Stimulated activated CD8-positive, alpha-beta memory T cell treated with anti-CD3 and anti-CD28 coated beads, Interleukin-15, amount 100 ng/mL, for 48 hours (primary cell): ENCODE results near the gene PPP1R1A.
A peak's percentile ranks its signal among the peaks of the same experiment; 100 is the strongest.

Experiments used
- DNase-seq, 2 donors: peaks; one replicate each; pipeline ENCODE4 v3.0.0-alpha.2; 2020; ENCODE audit warnings: low read depth in 2 of 2

Gene PPP1R1A

DNA sequence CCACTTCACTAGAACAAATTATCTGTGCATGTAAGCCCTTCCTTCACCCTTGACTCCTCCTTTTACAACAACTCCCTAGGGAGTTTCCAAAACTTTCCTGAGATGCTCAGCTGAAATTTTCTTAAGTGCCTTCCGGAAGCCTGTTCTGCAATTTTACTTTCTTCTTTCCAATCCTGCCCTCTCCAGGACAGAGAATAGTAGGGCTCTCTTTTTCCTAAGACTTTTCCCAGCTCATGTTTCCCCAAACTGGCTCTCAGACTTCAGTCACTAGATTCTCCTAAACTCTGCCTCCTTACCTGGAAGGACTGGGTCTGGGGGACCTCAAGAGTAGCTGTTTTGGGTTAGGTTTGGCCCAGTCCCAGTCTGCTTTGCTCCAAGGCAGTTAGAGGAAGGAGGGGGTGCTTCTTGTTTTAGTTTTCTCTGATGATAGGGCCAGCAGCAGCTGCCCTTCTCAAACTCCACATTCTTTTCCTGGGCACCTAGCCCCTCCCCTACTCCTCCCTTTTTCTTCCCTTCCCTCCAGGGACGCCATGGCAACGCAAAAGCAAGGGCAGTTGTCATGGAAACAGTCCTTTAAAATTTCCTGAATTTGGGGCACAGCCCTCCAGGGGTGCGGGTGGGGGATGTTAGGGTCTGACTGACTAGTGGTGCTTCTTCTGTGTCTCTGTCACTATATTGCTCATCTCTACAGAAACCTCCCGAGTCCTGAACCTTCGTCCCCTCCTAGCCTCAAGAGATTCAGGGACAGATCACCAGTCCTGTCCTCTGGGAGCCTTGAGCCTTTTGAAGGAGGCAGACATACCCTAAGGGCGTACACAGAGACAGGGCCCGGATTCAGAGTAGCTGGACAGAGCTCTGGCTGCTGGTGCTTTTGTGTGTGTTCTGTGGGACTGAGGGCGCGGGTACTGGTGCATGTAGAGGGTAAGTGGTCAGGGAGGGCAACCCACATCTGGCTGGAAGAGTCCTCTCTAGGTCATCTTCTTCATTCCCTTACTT is 17.0 kb downstream of the PPP1R1A start:
- no peak for DNase-seq

DNA sequence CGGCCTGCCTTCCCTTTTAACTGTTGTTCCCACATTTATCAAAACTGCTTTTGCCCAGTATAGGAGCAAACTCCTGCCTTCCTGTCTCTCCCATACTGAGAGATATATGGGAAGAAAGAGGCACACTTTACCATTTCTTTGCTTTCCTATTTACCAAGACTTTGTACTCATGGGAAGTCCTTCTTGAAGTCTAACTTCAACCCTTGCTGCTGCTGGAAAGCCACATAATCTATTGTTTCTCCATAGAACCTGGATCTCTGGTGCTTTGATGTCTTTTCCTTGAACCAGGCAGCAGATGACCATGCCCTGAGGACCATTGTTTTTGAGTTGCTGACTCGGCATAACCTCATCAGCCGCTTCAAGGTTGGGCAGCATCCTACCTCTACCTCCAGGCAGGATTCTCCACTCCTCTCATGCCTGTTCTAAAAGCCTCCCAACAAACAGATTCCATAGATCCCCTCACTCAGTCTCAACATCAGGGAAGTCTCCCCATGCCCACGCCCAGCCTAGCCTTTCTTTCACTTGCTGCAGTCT is 18.4 kb downstream of the PPP1R1A start:
- DNase-seq = no peak

DNA sequence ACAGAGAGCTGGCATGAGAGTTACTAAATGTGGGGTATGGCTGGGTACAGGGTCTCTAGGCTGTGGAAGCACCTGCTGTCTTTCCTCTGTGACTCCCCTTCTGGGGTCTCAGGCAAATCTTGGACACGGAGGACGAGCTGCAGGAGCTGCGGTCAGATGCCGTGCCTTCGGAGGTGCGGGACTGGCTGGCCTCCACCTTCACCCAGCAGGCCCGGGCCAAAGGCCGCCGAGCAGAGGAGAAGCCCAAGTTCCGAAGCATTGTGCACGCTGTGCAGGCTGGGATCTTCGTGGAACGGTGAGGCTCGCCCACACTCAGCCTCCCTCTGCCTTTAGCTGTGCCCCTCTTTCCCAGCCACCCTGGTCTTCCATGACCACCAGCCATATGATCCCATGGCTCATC is 19.4 kb downstream of the PPP1R1A start:
- DNase-seq = no peak

DNA sequence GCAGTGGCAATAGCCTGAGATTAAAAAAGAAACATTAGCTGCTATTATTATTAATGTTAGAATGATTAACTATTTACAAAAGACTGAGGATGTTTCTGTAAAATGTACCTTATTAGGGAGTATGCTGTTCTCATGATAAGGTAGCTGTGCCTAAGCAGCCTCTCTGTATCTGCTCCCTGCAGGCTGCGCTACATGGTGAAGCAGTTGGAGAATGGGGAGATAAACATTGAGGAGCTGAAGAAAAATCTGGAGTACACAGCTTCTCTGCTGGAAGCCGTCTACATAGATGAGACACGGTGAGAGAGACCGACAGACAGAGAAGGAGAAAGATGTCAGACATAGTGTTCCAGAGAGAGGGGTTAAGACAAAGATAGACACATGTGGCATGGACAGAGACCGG is 21.7 kb downstream of the PPP1R1A start:
- DNase-seq = no peak

DNA sequence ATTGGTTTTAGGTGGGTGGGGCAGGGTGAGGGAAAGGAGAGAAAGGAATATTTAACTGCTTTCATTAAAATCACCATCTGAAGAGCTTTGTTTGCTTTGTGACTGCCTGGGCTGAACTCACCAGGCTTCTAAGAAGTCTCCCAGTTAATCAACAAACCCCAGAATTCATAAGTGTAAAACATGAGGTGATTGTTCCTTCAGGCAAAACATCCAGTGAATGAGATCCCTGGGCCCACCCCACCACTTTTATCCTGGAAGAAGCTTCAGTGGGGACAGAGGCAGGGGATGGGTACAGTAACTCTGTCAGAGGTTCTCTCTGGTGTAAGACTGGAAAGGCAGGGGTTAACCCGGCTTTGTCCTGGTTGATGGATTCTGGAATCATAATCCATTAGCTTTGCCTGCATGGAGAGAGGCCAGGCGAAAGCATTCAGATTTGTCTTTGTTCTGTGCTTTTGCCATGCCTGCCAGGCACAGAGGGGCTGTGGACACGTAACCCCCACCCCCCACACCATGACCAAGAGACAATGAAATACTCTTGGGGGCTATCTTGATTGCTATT is 22.4 kb downstream of the PPP1R1A start:
- DNase-seq = no peak

DNA sequence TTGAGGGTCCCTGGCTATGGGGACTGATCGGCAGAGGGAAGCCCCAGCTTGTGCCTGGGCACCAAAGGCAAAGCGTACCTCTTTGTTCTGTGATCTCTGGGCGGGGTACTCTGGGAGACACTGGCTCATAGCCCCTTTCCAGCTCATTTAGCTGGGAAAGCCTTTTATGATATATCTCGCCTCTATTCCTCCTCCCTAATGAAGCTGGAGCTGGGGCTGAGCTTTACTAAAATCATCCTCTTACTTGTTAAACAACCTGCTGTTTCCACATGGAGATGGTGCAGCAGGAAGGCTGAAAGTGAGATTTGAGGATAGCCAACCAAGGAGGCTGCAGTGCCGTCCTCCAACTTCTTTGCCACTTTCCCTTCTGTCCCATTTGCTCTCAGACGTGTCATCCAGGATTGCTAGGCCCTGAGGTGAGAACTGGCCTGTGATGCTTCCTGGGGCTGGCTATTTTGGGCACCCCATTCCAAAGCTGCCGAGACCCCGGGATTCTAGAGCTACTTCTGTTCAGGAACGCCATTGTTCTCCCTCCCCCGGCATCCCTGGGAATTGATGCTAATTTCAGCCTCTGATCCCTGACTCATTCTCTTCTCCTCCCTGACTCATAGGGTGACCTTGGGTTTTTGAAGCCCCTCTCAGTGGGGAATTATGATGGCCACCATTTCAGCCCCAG is 23.0 kb downstream of the PPP1R1A start:
- DNase-seq = no peak

DNA sequence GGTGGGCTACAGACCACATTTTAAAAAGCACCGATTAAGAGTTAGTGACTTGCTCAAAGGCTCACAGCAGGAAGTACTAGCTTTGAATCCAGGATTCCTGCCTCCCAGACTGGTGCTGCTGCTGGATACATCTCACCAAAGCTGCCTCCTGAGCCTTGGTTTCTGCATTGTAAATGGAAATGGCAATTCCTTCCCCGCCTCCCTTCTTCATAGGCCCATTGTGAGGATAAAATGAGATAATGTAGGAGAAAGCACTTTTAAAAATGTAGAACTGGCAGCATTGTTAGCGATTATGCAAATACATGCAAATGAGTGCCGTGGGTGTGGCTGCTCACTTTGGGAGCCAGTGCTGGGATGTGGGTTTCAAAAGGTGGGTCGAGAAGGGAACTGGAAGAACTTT is 23.7 kb downstream of the PPP1R1A start:
- no peak for DNase-seq

DNA sequence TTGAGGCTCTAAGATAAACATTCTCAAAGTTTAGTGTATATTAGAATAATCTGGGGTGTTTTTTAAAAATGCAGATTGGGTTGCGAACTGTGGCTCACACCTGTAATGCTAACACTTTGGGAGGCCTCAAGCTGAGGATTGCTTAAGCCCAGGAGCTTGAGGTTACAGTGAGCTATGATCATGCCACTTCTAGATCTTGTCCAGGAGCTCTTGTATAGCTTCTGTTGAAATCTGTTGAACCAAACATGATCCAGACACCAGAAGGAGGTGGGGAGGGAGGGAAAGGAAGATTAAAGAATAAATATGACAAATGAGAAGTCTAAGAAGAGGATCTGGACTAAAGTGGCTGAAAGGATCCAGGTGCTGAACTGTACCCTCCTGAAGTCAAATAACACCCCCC is 24.7 kb downstream of the PPP1R1A start:
- no peak for DNase-seq

DNA sequence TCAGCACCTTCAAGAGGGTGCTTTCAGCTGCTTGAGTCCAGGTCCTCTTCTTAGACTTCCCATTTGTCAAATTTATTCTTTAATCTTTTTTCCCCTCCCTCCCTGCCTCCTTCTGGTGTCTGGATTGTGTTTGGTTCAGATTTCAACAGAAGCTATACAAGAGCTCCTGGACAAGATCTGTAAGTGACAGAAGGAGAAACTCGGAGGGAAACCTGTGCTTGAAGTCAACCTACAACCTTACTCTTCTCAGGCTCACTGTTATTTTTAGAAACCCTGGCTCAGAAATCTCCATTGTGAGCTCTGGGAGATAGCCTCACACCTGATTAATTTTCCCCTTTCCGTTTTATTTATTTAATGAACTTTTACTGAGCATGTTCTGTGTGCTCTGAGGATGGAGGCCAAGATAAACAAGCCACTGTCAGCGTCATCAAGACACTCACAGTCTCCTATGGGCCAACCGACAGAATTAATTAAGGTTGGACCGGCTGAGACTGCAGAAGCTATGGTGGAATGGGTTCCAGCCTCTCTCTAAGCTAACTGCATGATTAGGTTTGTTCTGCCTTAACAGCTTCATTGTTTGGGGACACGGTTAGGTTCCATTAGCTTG is 25.6 kb downstream of the PPP1R1A start:
- DNase-seq = no peak

DNA sequence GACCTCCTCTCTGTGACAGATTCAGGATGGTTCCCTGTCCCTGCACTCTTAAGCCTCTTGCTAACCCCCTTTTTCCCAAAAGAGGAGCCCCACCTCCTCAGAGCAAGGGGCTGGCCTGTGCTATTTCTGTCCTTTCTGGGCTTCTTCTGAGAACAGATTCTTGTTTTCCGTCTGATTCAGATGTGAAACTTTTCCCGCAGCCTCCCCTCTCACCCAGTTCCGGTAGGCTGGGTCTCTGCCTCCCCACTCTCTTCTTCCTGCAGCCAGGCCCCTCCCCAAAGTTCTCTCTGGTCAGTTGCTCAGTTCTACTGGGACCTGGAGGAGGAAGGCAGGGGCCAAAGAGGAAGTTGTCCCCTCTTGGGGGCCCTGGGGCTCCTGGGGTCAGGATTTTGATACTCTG is 27.3 kb downstream of the PPP1R1A start:
- peak in 1 of 2 donors; percentile 22 for DNase-seq

DNA sequence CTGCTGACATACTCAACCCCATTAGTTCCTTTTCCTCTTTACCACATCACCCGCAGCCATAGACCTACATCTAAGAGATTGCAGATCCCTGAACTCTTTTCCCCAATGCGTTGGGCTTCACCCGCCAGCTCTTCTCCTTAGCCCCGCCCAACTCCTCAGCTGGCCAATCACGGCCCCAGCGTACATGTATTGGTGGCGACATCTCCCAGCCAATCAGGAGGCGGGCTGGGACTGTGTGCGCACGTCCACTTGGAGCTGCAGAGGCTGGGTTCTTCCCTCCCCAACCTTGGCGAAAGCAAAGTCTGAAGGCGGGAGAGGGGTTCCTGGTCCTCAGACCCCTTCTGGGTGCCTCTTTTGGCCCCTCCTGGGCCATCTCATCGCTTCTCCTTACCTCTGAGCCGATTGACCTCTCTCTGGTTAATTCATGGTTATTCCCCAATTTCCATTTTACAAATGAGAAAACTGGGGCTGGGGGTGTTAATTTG is 28.0 kb downstream of the PPP1R1A start:
- DNase-seq = peak; percentile 78

DNA sequence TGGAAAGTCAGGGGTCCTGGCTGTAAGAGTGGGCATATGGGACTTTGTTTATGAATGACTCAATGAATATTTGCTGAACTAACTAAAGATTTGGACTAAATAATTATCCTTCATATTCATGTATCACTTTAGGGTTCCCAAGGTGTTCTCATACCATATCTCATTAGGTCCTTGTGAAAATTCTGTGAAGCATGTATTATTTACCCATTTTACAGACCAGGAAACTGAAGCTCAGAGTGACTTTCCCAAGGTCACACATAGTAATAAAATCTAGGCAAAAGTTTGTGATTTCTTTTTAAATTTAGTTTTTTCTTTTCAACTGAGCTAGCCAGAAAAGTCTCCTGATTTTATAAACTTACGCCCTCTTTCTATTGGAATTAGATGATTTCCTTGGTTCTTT is 29.7 kb downstream of the PPP1R1A start:
- DNase-seq = no peak

DNA sequence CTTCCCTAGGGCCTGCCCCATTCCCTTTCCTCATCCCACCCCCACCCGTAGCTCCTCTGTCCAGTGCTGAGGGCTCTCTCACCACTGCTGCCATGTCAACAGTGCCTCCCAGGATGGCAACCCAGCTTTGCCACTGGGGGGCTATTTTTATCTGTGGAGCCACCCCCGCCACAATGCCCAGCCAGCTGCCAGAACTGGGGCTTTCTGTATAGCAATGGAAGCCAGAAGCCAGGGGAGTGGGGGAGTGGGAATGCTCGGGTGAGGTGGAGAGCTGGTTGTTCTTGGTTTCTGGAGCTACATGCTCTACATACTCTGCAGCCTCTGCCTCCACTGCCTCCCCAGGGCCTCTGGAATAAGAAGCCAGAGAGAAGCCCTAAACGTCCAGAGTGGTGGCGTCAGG is 30.1 kb downstream of the PPP1R1A start:
- no peak for DNase-seq

DNA sequence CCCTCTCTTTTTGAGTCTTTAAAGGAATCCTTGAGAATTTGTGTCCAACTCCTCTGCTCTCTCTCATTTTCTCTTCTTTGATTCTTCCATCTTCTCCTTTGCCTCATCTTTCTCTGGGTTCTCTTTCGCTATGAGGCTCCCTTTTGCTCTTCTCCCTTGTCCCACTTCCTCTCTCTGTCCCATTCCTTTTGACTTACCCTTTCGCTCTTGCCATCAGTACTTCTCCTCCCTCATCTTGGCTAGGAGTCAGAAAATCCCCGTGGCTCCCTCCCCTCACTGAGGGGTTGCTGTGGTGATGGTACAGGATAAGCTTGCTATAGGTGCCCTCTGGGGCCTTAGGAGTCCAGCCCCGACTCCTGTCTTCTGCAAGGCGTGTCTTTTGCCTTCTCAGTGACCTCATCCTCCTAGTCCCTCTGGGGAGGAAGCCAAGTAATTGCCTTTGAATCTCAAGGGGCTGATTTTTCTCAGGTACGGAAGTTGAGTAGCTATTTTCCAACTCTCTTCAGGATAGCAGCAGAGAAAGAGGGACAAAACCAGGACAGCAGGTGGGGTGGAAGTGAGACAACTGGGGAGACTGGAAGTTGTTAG is 32.7 kb downstream of the PPP1R1A start:
- no peak for DNase-seq

DNA sequence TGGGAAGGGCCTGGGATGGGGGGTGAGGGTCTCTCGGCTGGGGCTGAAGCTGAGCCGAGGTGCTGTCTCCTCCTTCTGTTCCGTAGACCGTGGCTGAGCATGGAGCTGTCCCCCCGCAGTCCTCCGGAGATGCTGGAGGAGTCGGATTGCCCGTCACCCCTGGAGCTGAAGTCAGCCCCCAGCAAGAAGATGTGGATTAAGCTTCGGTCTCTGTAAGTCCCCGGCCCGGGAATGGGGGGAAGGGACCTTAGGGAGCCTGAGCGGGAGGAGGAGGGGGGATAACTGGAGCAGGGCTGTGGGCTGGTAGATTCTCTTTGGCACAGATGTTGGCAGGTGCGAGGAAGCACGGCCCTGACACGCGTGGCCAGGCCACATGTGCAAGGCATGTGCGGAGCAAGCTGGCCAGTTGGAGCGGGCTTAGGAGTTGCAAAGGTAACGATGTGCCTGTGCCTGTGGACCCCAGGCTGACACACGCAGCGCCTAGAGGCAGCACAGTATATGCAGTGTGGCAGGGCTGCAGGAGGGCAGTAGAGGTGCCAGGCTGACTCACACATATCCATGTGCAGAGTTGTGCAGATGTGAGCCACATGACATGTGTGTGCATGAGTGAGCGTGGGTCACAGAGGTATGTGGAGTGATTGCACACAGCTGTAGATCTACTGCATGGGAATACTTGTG is 38.5 kb downstream of the PPP1R1A start:
- DNase-seq = peak; percentile 5 to 28

DNA sequence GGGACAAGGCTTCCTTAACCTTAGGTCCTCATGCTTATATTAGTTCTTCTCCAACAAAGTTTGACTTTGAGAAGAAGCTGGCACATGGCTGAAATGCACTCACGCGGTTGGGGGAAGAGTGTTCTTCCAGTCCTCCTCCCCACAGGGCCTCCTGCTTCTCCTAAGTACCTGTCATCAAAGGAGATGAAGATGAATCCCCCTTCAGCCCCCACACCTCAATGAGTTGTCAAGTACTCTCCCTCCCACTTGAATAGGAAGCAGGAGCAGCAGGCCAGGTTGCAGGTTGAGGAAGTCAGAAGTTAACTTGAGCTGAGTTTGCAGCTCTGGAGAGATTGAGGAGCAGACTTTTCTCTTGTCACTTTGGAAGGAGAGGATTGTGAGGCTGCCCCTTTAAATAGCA is 41.9 kb downstream of the PPP1R1A start:
- DNase-seq = no peak

DNA sequence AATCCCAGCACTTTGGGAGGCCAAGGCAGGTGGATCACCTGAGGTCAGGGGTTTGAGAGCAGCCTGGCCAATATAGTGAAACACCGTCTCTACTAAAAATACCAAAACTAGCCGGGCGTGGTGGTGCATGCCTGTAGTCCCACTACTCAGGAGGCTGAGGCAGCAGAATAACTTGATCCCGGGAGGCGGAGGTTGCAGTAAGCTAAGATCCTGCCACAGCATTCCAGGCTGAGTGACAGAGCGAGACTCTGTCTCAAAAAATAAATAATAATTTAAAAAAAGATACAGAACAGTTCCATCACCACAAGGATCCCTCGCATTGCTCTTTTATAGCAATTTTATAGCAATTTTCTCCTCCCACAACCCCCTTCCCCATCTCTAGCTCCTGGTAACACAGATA is 43.7 kb downstream of the PPP1R1A start:
- DNase-seq = no peak

DNA sequence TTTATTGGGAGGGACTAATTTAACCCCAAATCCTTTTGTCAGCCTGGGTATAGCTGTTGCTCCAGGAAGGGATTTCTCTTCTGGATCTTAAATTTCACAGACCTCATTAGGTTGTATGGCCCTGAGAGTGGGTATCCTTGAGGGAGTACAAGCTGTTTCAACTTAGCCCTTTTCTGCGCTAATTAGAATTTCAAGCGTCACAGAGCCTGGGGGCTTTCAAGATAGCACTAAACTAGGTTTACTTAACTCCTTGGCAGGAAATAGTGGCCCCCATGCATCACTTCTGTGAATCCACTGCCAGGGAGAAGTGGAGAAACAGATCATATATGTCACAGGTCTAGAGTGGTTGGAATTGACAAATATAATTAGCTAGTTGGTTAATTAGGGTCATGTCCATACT is 44.9 kb downstream of the PPP1R1A start:
- DNase-seq = no peak

DNA sequence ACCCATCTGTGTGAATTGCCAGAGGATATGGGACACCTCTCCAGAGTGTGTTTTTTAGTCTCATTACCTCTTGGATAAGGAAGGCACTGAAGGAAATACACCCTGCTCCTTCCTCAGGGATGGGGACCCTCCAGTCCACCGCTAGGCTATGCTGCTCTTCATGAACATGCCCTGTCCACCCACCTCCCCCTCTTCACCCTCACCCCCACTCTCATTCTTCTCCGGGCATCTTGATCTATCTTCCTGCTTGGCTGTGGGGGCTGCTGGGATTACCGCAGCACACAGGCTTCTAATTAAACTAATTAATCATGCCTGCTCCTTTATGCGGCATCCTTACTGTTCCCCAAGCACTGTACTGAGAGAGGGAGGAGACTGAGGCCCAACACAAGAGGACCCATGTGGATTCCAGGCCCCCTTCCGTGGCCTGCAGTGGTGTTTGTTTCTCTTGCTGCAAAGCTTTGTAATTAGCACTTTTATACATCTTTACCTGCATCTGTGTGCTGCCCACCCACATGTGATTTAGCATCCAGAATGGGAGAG is 46.6 kb downstream of the PPP1R1A start:
- no peak for DNase-seq

DNA sequence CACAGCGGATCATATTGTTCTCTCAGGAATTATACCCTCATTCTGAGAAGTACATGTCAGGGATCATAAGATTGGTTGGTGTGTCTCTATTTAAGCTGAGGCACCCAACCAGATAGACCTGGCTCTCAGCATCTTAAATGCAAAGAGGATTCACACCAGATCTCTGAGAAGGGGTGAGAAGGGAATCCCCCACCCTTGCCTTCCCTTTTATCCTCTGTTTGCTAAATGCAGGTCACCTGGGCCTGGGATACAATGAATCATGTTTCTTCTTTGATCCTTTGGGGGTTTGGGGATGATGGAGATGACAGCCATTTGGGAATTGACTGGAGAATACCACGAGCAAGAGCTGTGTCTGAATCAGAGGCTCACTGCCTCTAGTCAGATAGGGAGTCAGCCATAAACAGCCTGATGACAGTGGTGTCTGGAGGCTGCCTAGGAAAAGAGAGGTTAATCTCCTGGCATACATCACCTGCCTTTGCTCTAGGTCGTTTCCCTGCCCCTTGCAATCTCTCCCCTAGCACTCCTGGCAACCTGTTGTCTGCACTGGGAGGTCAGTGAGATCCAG is 50.2 kb downstream of the PPP1R1A start:
- no peak for DNase-seq
